ENCODE data around the gene NDUFB8.

DNA sequence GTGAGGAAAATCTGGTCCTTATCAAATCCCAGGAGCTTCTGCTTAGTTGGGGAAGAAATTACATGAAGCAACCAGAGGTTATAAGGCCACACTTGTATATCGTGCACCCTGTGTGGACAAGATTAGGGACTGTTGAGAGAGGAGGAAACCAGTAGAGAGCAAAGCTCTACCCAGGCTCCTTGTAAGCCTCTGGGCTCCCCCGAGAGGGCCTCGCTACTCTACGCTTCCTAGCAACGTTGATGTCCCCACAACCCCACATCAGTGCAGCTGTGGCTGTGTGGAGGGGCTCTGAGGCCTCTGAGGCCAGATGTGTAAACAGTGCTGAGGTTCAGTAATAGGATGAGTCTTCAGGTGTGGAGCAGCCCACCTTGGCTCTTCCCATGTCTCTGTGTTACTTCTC is 22.1 kb upstream of the NDUFB8 start:
- TF ChIP-seq, protein P1, sequence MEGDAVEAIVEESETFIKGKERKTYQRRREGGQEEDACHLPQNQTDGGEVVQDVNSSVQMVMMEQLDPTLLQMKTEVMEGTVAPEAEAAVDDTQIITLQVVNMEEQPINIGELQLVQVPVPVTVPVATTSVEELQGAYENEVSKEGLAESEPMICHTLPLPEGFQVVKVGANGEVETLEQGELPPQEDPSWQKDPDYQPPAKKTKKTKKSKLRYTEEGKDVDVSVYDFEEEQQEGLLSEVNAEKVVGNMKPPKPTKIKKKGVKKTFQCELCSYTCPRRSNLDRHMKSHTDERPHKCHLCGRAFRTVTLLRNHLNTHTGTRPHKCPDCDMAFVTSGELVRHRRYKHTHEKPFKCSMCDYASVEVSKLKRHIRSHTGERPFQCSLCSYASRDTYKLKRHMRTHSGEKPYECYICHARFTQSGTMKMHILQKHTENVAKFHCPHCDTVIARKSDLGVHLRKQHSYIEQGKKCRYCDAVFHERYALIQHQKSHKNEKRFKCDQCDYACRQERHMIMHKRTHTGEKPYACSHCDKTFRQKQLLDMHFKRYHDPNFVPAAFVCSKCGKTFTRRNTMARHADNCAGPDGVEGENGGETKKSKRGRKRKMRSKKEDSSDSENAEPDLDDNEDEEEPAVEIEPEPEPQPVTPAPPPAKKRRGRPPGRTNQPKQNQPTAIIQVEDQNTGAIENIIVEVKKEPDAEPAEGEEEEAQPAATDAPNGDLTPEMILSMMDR (IDR thresholded peaks at IDR 0.05), result no peak
- no peak for TF ChIP-seq POLR2AphosphoS5 (IDR thresholded peaks at IDR 0.05)
- TF ChIP-seq POLR2A (IDR thresholded peaks at IDR 0.05), result no peak

All from transverse colon (tissue), 4 donors.